Measurements from ENCODE around the gene CD248. TPM values are rescaled to one million over a fixed set of nuclear protein-coding genes. Genes with fewer than 3 reads are reported as not detected.

CD248 gene
- total RNA-seq, 2 donors from 2014 or later, result 22.9 to 32.4 TPM

DNA sequence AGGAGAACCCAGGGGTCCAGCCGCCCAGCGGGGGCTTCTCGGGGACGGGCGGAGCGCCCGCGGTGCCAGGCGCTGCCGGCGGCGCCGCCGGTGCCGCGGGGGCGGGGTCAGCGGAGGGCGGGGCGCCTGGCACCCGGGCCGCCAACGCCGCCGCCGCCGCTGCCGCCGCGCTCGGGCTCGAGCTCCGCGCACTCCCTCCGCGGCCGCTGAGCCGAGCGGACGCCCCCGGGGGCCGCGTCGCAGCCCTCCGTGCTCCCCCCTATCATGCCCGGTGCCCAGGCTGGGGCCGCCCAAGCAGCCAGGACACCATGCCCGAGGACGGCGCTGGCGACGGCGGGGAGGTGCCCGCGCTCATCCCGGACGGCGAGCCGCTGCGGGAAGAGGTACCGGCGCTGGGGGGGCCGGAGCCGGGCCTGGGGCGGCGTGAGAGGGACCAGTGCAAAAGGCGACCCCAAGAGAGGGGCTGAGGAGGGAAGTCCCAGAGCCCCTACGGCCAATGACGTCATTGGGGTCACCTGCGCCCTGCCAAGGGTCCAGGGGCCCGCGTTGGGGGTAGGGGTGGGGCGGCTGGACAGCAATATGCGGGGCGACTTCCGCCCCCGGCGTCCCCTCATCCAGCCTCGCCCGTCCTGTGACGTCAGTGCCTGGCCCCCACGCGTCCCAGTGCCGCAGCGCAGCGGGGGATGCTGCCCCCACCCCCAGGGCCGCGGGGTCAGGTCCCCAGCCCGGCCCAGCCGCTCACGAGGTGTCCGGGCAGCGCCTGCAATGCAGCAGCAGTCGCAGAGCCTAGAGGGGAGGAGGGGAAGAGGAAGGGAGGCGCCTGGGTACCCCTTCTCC, 24.9 kb downstream of the CD248 start, which contains the start of gene TMEM151A:
TSS of gene TMEM151A (plus strand) at position 189 of the 837 bp plus-strand sequence. CDS start at position 309, 120 bp downstream.
- H3K36me3 ChIP-seq, result no peaks in the 10 kb centered on the region
- TF ChIP-seq, protein P1, sequence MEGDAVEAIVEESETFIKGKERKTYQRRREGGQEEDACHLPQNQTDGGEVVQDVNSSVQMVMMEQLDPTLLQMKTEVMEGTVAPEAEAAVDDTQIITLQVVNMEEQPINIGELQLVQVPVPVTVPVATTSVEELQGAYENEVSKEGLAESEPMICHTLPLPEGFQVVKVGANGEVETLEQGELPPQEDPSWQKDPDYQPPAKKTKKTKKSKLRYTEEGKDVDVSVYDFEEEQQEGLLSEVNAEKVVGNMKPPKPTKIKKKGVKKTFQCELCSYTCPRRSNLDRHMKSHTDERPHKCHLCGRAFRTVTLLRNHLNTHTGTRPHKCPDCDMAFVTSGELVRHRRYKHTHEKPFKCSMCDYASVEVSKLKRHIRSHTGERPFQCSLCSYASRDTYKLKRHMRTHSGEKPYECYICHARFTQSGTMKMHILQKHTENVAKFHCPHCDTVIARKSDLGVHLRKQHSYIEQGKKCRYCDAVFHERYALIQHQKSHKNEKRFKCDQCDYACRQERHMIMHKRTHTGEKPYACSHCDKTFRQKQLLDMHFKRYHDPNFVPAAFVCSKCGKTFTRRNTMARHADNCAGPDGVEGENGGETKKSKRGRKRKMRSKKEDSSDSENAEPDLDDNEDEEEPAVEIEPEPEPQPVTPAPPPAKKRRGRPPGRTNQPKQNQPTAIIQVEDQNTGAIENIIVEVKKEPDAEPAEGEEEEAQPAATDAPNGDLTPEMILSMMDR (IDR thresholded peaks at IDR 0.05), result no peak
- H3K4me1 ChIP-seq (ENCODE audit: control insufficient read depth in 1 of 2, low read depth in 2 of 2), result peaks cover 22 to 35% of the 10 kb centered on the region in 2 donors
- H3K4me3 ChIP-seq, result peak within 1 kb of the TSS; percentile 71
- ATAC-seq (ENCODE audit: insufficient number of reproducible peaks, low FRiP score, low read depth), result no peak
- no peaks in the 10 kb centered on the region for H3K27me3 ChIP-seq (replicated peaks; ENCODE audit: insufficient read depth)
- DNase-seq (ENCODE audit: low spot score), result no peak
- H3K9me3 ChIP-seq, result no peaks in the 10 kb centered on the region
- no peak within 1 kb of the TSS for H3K27ac ChIP-seq

DNA sequence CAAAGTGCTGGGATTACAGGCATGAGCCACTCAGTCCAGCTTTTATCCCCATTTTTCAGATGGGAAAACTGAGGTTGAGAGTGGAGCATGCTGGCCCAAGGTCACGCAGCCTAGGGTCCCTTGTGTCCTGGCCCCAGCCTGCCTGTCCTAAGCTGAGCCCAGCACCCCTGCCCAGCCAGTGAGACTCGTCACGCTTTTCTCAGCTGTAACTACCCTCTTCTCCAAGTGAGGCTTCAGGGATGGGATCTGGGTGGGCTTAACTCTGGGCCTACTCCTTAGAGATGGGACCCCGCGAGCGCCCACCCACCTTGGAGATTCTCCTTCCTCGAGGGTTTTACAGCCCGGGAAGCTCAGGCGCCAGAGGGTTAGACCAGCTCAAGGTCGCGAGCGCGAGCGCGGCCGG, 25.5 kb downstream of the CD248 start:
- H3K27me3 ChIP-seq (replicated peaks; ENCODE audit: insufficient read depth), result no peaks in the 10 kb centered on the region
- no peaks in the 10 kb centered on the region for H3K36me3 ChIP-seq
- H3K4me3 ChIP-seq, result peak overlapping the region; percentile 71
- ATAC-seq (ENCODE audit: insufficient number of reproducible peaks, low FRiP score, low read depth), result no peak
- peaks cover 22 to 37% of the 10 kb centered on the region in 2 donors for H3K4me1 ChIP-seq (ENCODE audit: control insufficient read depth in 1 of 2, low read depth in 2 of 2)
- no peaks in the 10 kb centered on the region for H3K9me3 ChIP-seq
- no peak overlapping the region for H3K27ac ChIP-seq
- TF ChIP-seq, protein P1 (IDR thresholded peaks at IDR 0.05), result no peak
- no peak for DNase-seq (ENCODE audit: low spot score)

DNA sequence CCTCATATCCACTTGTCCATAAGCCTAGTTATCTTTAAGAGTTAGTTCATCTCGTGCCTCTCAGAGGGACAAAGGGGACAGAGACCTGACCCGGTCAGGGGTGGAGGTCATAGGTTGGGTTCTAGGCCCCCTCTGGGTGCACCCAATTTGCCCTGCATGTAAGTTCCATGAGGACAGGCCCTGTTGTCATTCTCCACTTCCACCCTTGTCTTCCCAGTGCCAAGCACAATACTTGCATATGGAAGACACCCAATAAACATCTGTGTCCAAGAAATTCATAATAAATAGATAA, 26.6 kb downstream of the CD248 start:
- no peak for ATAC-seq (ENCODE audit: insufficient number of reproducible peaks, low FRiP score, low read depth)
- no peak overlapping the region for H3K4me3 ChIP-seq
- TF ChIP-seq, protein P1 (IDR thresholded peaks at IDR 0.05), result no peak

DNA sequence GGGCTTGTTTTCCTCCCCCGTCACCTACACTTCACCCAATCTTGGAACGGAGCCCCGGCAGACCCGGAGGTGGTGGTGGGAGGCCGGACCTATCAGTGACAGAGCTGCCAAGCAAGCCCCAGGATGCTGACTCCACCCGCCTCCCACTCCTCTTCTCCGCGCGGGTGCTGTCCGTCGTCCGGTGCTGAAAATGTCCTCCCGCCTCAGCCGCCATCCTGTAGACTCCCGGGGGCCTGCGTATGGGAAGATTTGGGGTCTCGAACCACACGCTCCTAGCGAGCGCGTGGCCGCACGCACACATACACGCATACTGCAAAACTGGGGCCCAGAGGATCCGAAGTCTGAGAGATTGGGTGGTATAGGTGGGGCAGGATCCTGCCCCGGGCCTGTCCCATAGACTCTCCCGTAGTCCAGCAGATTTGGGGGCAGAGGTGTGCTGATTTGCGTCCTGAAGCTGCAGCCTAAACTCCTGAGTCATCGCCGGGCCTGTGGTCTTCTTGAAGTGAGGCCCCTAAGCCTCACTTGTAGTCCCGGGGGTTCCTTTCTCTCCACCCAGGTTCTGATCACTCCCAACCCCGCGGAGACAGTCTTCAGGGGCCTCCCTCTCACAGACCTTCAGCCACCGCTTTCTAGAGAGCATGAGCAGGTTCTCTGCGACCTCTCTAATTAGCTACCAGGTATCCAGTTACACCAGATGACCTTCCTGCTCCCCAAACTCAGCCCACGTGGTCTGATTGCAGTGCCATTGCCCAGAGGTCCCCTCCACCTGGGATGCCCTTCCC, 27.1 kb downstream of the CD248 start:
- peak overlapping the region; percentile 71 for H3K4me3 ChIP-seq
- H3K4me1 ChIP-seq (ENCODE audit: control insufficient read depth in 1 of 2, low read depth in 2 of 2), result peaks cover 22 to 41% of the 10 kb centered on the region in 2 donors
- TF ChIP-seq, protein P1 (IDR thresholded peaks at IDR 0.05), result no peak
- no peaks in the 10 kb centered on the region for H3K36me3 ChIP-seq
- DNase-seq (ENCODE audit: low spot score) (no peak), ATAC-seq (ENCODE audit: insufficient number of reproducible peaks, low FRiP score, low read depth) (peak; percentile 7)
- no peaks in the 10 kb centered on the region for H3K27me3 ChIP-seq (replicated peaks; ENCODE audit: insufficient read depth)
- no peaks in the 10 kb centered on the region for H3K9me3 ChIP-seq
- peak overlapping the region; percentile 73 to 81 for H3K27ac ChIP-seq

More for the DNA sequence above, 26.6 kb downstream of the CD248 start:
- peaks cover 22 to 39% of the 10 kb centered on the region in 2 donors for H3K4me1 ChIP-seq (ENCODE audit: control insufficient read depth in 1 of 2, low read depth in 2 of 2)
- H3K9me3 ChIP-seq, result no peaks in the 10 kb centered on the region
- H3K27ac ChIP-seq, result no peak overlapping the region
- no peak for DNase-seq (ENCODE audit: low spot score)
- no peaks in the 10 kb centered on the region for H3K36me3 ChIP-seq
- H3K27me3 ChIP-seq (replicated peaks; ENCODE audit: insufficient read depth), result no peaks in the 10 kb centered on the region
